GM10847 (cell line): ENCODE measurements around the gene PGM2L1.

Source experiments
- POLR2A ChIP-seq: IDR thresholded peaks from 2 replicates; pipeline ENCODE4 v1.6.1; 2011; ENCODE audit not compliant: insufficient read length; ENCODE audit errors: extremely low read depth

Gene PGM2L1

GRCh38 chr11:74357449-74357848 is 40.8 kb downstream of the PGM2L1 start:
- no peak for TF ChIP-seq POLR2A

DNA sequence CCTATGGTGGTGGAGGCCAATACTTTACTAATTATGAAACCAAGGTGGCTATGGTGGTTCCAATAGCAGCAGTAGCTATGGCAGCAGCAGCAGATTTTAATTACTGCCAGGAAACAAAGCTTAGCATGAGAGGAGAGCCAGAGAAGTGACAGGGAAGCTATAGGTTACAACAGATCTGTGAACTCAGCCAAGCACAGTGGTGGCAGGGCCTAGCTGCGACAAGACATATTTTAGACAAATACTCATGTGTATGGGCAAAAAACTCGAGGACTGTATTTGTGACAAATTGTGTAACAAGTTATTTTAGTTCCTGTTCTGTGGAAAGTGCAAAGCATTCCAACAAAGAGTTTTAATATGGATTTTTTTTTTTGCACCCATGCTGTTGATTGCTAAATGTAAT is 42.6 kb downstream of the PGM2L1 start:
- no peak for TF ChIP-seq POLR2A

- no peak for TF ChIP-seq POLR2A
These were observed 44.2 kb downstream of the PGM2L1 start for GRCh38 chr11:74354036-74354435.

DNA sequence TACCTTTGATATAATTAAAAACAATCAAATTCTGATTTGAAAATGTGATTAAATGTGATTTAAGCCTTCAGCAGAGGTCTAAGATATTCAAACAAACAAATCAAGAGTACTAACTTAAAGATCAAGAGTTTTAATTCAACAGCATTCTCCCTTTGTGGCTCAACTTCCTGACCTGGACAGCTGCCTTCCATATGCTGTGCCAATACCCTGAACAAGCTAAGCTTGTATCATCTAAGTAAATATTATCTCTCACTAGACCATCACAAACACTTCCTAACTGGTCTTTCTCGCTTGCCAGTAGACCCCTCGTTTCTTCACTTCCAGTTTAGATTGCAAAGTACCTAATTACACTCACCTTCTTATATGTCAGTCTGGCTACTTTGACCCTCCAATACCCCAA is 50.9 kb downstream of the PGM2L1 start:
- TF ChIP-seq POLR2A = no peak

GRCh38 chr11:74345420-74345819 is 52.8 kb downstream of the PGM2L1 start:
- TF ChIP-seq POLR2A = no peak

DNA sequence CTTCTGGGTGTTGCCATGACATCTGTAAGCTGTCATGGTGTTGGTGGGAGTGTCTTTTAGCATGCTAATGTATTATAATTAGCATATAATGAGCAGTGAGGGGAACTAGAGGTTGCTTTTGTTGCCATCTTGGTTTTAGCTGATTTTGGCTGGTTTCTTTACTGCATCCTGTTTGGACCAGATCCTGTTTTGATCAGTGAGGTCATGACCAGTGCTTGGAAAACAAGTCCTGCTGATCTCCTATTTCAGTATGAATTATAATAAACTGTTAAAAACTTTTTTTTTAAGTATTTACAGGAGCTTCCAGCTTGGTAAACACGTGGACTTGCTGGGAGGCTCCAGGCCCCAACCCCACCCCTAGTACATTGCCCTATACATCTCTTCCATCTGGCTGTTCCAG is 56.3 kb downstream of the PGM2L1 start:
- TF ChIP-seq POLR2A = no peak

DNA sequence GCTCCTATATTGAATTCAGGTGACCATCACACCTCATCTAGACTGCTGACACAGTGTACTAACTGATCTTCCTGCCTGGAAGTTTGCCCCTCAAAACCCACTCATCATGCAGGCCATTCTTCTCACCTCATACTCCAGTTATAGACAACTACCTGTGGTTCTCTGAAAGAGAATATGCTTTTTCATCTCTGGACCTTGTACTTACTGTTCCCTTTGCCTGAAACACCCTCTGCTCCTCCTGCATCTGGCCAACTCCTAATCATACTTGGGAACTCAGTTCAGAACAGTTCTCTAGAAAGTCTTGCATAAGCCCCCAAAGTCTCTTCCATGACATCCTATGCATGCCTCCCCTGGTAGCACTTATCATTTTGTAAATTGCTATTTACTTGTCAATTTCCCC is 58.6 kb downstream of the PGM2L1 start:
- no peak for TF ChIP-seq POLR2A

DNA sequence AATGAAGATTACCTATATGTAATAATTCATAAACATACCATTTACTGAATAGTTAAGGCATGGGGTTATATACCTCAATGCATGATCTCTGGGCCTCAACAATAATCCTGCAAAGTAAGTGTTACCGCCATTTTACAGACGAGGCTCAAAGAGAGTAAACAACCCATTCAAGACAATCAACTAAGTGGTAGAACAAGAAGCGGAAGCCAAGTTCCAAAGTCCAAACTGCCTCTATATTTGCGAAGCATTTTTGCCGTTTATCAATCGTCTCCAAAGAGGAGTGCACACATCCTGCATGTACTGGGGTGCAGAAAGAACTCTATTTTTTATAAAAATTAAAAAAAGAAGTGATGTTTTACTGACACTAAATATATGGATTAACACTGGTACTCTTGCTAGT is 59.3 kb downstream of the PGM2L1 start:
- no peak for TF ChIP-seq POLR2A

- TF ChIP-seq POLR2A = no peak
These were observed 65.0 kb downstream of the PGM2L1 start for GRCh38 chr11:74333193-74333592.

- TF ChIP-seq POLR2A = no peak
These were observed 65.9 kb downstream of the PGM2L1 start for GRCh38 chr11:74332291-74332690.

DNA sequence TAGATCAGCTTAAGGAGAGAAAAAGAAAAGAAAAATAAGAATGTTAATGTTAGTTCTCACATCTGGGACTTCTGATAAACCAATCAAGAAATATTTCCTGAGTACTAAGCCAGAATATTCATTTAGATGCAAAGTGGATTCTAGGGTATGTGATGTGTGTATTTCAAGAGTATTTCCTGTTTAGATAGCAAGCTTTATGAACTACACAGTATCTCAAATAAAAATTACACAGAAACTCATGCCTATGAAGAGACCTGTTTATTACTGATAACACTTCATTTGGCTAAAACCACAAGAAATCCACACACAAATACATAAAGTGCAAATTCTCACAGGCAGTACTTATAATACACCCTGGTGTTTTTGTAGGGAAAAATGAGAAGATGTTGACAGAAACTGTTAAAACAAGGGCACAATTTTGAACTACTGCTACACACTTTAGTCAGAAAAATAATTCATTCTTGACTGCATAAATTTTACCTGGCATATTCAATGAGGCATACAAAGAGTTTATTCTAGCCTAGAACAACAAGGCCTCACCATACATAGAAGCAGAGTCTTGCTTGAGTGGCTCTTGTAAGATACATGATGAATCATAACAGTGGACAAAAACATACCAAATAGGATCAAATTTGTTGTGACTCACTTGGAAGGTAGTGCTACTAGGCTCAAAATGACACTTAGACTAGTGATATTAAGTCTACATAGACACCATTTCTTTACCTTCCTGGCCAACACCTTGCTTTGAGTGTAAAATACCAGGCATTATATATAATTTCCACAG is 68.0 kb downstream of the PGM2L1 start:
- TF ChIP-seq POLR2A = no peak

DNA sequence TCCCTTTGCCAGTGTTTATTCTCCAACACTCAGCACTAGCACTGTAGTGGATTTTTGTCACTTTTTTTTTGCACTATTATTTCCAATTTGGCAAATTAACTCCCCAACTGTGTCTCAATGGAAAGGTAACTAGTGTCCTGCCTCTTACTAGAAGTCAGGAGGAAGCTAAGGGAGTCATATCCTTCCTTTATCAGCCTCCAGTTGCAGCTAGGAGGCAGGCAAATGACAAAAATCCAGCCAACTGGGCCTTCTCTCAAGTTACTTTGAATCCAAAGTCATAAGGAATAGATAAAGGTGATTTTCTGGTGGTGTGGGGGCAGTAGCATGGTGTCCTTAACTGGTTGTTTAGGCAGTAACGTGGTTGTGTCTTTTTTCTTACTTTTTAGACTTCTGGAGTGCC is 71.2 kb downstream of the PGM2L1 start:
- TF ChIP-seq POLR2A = no peak

DNA sequence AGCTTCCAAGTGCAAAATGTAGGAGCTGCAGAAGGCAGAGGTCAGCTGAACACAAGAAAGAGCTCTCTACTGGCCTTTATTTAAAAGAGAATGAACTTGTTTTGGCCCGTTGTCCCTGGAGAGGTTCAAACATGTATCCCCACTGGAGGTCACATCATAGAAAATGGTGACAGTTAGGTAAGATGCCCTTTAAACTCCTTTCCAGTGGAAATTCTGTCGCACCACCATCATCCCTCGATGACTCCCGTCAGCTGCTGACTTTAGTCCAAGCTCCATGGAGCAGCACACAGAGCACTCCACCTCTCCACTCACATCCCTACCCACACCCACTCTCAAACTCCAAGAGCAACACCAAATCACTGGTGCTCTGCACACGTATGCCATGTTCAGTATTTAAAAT is 71.6 kb downstream of the PGM2L1 start:
- no peak for TF ChIP-seq POLR2A

GRCh38 chr11:74325649-74326645 is 72.3 kb downstream of the PGM2L1 start:
- TF ChIP-seq POLR2A = no peak

DNA sequence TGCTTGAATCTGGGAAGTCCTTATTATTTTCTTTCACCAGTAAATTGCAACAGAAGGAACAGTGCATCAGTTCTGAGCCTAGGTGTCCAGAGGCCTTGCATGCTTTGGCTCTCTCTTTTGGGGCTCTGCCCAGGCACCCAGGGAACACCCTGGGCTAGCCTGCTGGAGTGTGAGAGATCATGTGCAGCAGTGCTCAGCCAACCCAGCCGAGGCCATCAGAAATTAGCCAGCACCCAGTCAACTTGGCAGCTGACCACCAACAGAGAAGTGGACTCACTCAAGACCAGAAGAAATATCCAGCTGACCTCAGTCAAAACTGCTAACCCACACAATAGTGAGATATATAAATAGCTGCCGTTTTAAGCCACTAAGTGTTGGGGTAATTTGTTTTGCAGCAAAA is 75.6 kb downstream of the PGM2L1 start:
- TF ChIP-seq POLR2A = no peak
